Spleen (tissue), 7 donors: ENCODE measurements around the gene CIDEA.

ENCODE experiments used
- CTCF ChIP-seq, 11 experiments: fragments of 200-600 bp in 7 of 11; fragments of 450-650 bp in 4 of 11; sonication (generic) in 4 of 11; IDR thresholded peaks in 8 of 11; conservative IDR thresholded peaks in 3 of 11; 1 replicate in 7 of 11; 2 replicates in 4 of 11; pipeline versions ENCODE4 v1.4.0 to v1.8.0; 2016 to 2021; ENCODE audit warnings: antibody characterized with exemption in 11 of 11, inconsistent platforms in 4 of 11, mild to moderate bottlenecking in 1 of 11
- POLR2A ChIP-seq, 3 donors: fragments of 450-650 bp; IDR thresholded peaks; one replicate each; pipeline ENCODE4 v1.5.1; 2017; ENCODE audit warnings: antibody characterized with exemption in 3 of 3, mild to moderate bottlenecking in 1 of 3
- POLR2AphosphoS5 ChIP-seq, 3 donors: sonication (generic); formaldehyde crosslinking; IDR thresholded peaks; one replicate each; pipeline ENCODE4 v1.5.1; 2017; ENCODE audit warnings: antibody characterized with exemption in 3 of 3
- donor health status: DM: no; HTN: no; CAD: no; lungs with moderate emphysema.
- donor health status: DM: no; HTN: no; CAD: no.
- donor health status: DM: no; HTN: no; CAD: no.

- TF ChIP-seq CTCF (IDR thresholded peaks at IDR 0.05 in 8 of 11, conservative IDR thresholded peaks at IDR 0.05 in 3 of 11) (no peak), POLR2AphosphoS5 (IDR thresholded peaks at IDR 0.05) (no peak), POLR2A (IDR thresholded peaks at IDR 0.05) (no peak)
Observed at GRCh38 chr18:12305211-12305610, 51.0 kb downstream of the CIDEA start.
